Duodenal mucosa (tissue), 2 donors: ENCODE data around the gene AKAP17A.

ENCODE experiments used
- H3K27ac ChIP-seq: one replicate; pipeline ENCODE4 v1.7.0; 2013; ENCODE audit warnings: low read depth, low read length
- H3K27me3 ChIP-seq, 2 donors: one replicate each; pipeline ENCODE4 v1.7.0; 2013; ENCODE audit warnings: low read length in 2 of 2, control low read depth in 1 of 2; ENCODE audit not compliant: insufficient read depth in 2 of 2, control insufficient read depth in 1 of 2
- H3K36me3 ChIP-seq, 2 donors: one replicate each; pipeline ENCODE4 v1.7.0; 2013; ENCODE audit warnings: low read length in 2 of 2, control low read depth in 1 of 2; ENCODE audit not compliant: insufficient read depth in 2 of 2, control insufficient read depth in 1 of 2
- H3K4me1 ChIP-seq, 2 donors: one replicate each; pipeline ENCODE4 v1.7.0; 2013; ENCODE audit warnings: low read length in 2 of 2, control low read depth in 1 of 2; ENCODE audit not compliant: insufficient read depth in 2 of 2, control insufficient read depth in 1 of 2
- H3K4me3 ChIP-seq, 2 donors: one replicate each; pipeline ENCODE4 v1.7.0; 2013; ENCODE audit warnings: low read length in 2 of 2, low read depth in 1 of 2
- H3K9ac ChIP-seq, 2 donors: one replicate each; pipeline ENCODE4 v1.7.0; 2013; ENCODE audit warnings: low read length in 2 of 2, low read depth in 1 of 2
- H3K9me3 ChIP-seq, 2 donors: one replicate each; pipeline ENCODE4 v1.7.0; 2013; ENCODE audit warnings: low read length in 2 of 2, control low read depth in 1 of 2; ENCODE audit not compliant: control insufficient read depth in 1 of 2

The AKAP17A gene

GRCh38 chrX:1596676-1597344 is 5.4 kb downstream of the AKAP17A start:
- H3K4me3 ChIP-seq = no peak overlapping the region
- no peak overlapping the region for H3K27ac ChIP-seq
- H3K4me1 ChIP-seq = peaks cover 9 to 18% of the 10 kb centered on the region in 2 donors
- H3K27me3 ChIP-seq = no peaks in the 10 kb centered on the region
- H3K36me3 ChIP-seq = peaks cover 52 to 82% of the 10 kb centered on the region in 2 donors
- no peaks in the 10 kb centered on the region for H3K9me3 ChIP-seq
- no peak overlapping the region for H3K9ac ChIP-seq

- peaks cover 9 to 18% of the 10 kb centered on the region in 2 donors for H3K4me1 ChIP-seq
- no peaks in the 10 kb centered on the region for H3K27me3 ChIP-seq
- no peak overlapping the region for H3K4me3 ChIP-seq
- no peak overlapping the region for H3K27ac ChIP-seq
- peaks cover 59 to 88% of the 10 kb centered on the region in 2 donors for H3K36me3 ChIP-seq
- no peak overlapping the region for H3K9ac ChIP-seq
- no peaks in the 10 kb centered on the region for H3K9me3 ChIP-seq
Measured at GRCh38 chrX:1597345-1598020, 6.1 kb downstream of the AKAP17A start.

GRCh38 chrX:1598021-1598875 is 6.8 kb downstream of the AKAP17A start:
- H3K27me3 ChIP-seq = no peaks in the 10 kb centered on the region
- peaks cover 64 to 94% of the 10 kb centered on the region in 2 donors for H3K36me3 ChIP-seq
- peaks cover 5 to 10% of the 10 kb centered on the region in 2 donors for H3K4me1 ChIP-seq
- no peak overlapping the region for H3K27ac ChIP-seq
- H3K4me3 ChIP-seq = no peak overlapping the region
- no peak overlapping the region for H3K9ac ChIP-seq
- H3K9me3 ChIP-seq = no peaks in the 10 kb centered on the region

- H3K9ac ChIP-seq = no peak overlapping the region
- H3K36me3 ChIP-seq = peaks cover 58 to 90% of the 10 kb centered on the region in 2 donors
- no peaks in the 10 kb centered on the region for H3K9me3 ChIP-seq
- H3K27ac ChIP-seq = no peak overlapping the region
- peaks cover 0 to 1% of the 10 kb centered on the region in 2 donors for H3K4me1 ChIP-seq
- no peaks in the 10 kb centered on the region for H3K27me3 ChIP-seq
- no peak overlapping the region for H3K4me3 ChIP-seq
Measured at GRCh38 chrX:1598876-1599790, 7.7 kb downstream of the AKAP17A start.

- no peaks in the 10 kb centered on the region for H3K27me3 ChIP-seq
- peaks cover 54 to 85% of the 10 kb centered on the region in 2 donors for H3K36me3 ChIP-seq
- H3K9me3 ChIP-seq = no peaks in the 10 kb centered on the region
- H3K4me1 ChIP-seq = no peaks in the 10 kb centered on the region
- no peak overlapping the region for H3K4me3 ChIP-seq
- no peak overlapping the region for H3K27ac ChIP-seq
- no peak overlapping the region for H3K9ac ChIP-seq
Measured at GRCh38 chrX:1599791-1600405, 8.5 kb downstream of the AKAP17A start.

- no peaks in the 10 kb centered on the region for H3K27me3 ChIP-seq
- no peak overlapping the region for H3K9ac ChIP-seq
- no peaks in the 10 kb centered on the region for H3K4me1 ChIP-seq
- H3K4me3 ChIP-seq = no peak overlapping the region
- no peaks in the 10 kb centered on the region for H3K9me3 ChIP-seq
- H3K27ac ChIP-seq = no peak overlapping the region
- peaks cover 49 to 78% of the 10 kb centered on the region in 2 donors for H3K36me3 ChIP-seq
Measured at GRCh38 chrX:1600406-1601050, 9.1 kb downstream of the AKAP17A start.

GRCh38 chrX:1601051-1601767 is 9.8 kb downstream of the AKAP17A start:
- H3K9ac ChIP-seq = no peak overlapping the region
- no peak overlapping the region for H3K27ac ChIP-seq
- H3K9me3 ChIP-seq = no peaks in the 10 kb centered on the region
- H3K4me1 ChIP-seq = no peaks in the 10 kb centered on the region
- H3K36me3 ChIP-seq = peaks cover 44 to 72% of the 10 kb centered on the region in 2 donors
- H3K4me3 ChIP-seq = no peak overlapping the region
- no peaks in the 10 kb centered on the region for H3K27me3 ChIP-seq

GRCh38 chrX:1601768-1602085 is 10.3 kb downstream of the AKAP17A start:
- no peaks in the 10 kb centered on the region for H3K4me1 ChIP-seq
- H3K4me3 ChIP-seq = no peak overlapping the region
- H3K9me3 ChIP-seq = no peaks in the 10 kb centered on the region
- H3K27me3 ChIP-seq = no peaks in the 10 kb centered on the region
- peaks cover 44 to 69% of the 10 kb centered on the region in 2 donors for H3K36me3 ChIP-seq
- H3K9ac ChIP-seq = no peak overlapping the region
- H3K27ac ChIP-seq = no peak overlapping the region
